ENCODE results near the gene C1RL. TPM values are rescaled to one million over a fixed set of nuclear protein-coding genes. Genes with fewer than 3 reads are reported as not detected.

The C1RL gene
- total RNA-seq, 1 donor from 2014 or later = 122 TPM

- DNase-seq (ENCODE audit: extremely low spot score in 2 of 2) = no peak
- H3K36me3 ChIP-seq = peaks cover 0 to 22% of the 10 kb centered on the region in 2 donors
- TF ChIP-seq CTCF (IDR thresholded peaks at IDR 0.05) (no peak), POLR2AphosphoS5 (IDR thresholded peaks at IDR 0.05; ENCODE audit: insufficient read depth in 1 of 2, low read depth in 1 of 2) (no peak), POLR2A (IDR thresholded peaks at IDR 0.05) (no peak)
- intact Hi-C loops (cut with DNase I) = no loop called here
- H3K9me3 ChIP-seq = no peaks in the 10 kb centered on the region
- H3K4me3 ChIP-seq = no peak overlapping the region
- H3K4me1 ChIP-seq = no peaks in the 10 kb centered on the region
- no peaks in the 10 kb centered on the region for H3K27me3 ChIP-seq
- no peak overlapping the region for H3K27ac ChIP-seq
Measured at GRCh38 chr12:7150356-7150755, 41.3 kb upstream of the C1RL start.

- H3K36me3 ChIP-seq = peaks cover 0 to 29% of the 10 kb centered on the region in 2 donors
- no peaks in the 10 kb centered on the region for H3K4me1 ChIP-seq
- no peak for DNase-seq (ENCODE audit: extremely low spot score in 2 of 2)
- no peak for TF ChIP-seq CTCF (IDR thresholded peaks at IDR 0.05)
- no peak overlapping the region for H3K4me3 ChIP-seq
- no peak overlapping the region for H3K27ac ChIP-seq
- H3K9me3 ChIP-seq = no peaks in the 10 kb centered on the region
- no peaks in the 10 kb centered on the region for H3K27me3 ChIP-seq
- intact Hi-C loops (cut with DNase I) = no loop called here
Measured at GRCh38 chr12:7146906-7147305, 37.9 kb upstream of the C1RL start.

GRCh38 chr12:7146228-7146627 lies 37.2 kb upstream of the C1RL start:
- H3K4me3 ChIP-seq = no peak overlapping the region
- TF ChIP-seq POLR2A (IDR thresholded peaks at IDR 0.05) (no peak), CTCF (IDR thresholded peaks at IDR 0.05) (no peak), POLR2AphosphoS5 (IDR thresholded peaks at IDR 0.05; ENCODE audit: insufficient read depth in 1 of 2, low read depth in 1 of 2) (no peak)
- no peaks in the 10 kb centered on the region for H3K4me1 ChIP-seq
- no peaks in the 10 kb centered on the region for H3K9me3 ChIP-seq
- H3K27ac ChIP-seq = no peak overlapping the region
- H3K27me3 ChIP-seq = no peaks in the 10 kb centered on the region
- no peak for DNase-seq (ENCODE audit: extremely low spot score in 2 of 2)
- intact Hi-C loops (cut with DNase I) = no loop called here
- H3K36me3 ChIP-seq = peaks cover 0 to 29% of the 10 kb centered on the region in 2 donors

DNA sequence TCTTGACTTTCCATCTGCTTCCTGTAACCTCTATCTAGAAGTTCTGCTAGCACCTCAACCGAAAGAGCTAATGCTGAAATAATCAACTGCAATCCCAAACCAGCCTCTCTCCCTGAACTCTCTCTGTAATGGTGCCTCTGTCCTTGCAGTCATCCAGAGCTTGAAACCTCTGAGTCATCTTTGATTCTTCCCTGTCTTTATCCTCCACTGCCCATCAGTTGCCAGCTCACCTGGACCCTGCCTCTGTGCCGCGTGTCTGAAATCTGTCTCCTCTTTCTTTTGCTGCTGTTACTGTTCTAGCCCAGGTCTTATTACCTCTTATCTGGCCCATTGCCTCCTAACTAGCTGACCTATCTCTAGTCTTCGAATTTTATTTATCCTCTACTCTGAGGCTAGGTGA lies 36.7 kb upstream of the C1RL start:
- H3K36me3 ChIP-seq = peaks cover 0 to 24% of the 10 kb centered on the region in 2 donors
- H3K4me3 ChIP-seq = no peak overlapping the region
- H3K27ac ChIP-seq = no peak overlapping the region
- TF ChIP-seq POLR2A (IDR thresholded peaks at IDR 0.05) (no peak), CTCF (IDR thresholded peaks at IDR 0.05) (no peak), POLR2AphosphoS5 (IDR thresholded peaks at IDR 0.05; ENCODE audit: insufficient read depth in 1 of 2, low read depth in 1 of 2) (no peak)
- H3K9me3 ChIP-seq = no peaks in the 10 kb centered on the region
- no peak for DNase-seq (ENCODE audit: extremely low spot score in 2 of 2)
- H3K27me3 ChIP-seq = no peaks in the 10 kb centered on the region
- H3K4me1 ChIP-seq = no peaks in the 10 kb centered on the region
- intact Hi-C loops (cut with DNase I) = no loop called here

- no peak overlapping the region for H3K27ac ChIP-seq
- intact Hi-C loops (cut with DNase I) = no loop called here
- TF ChIP-seq POLR2A (IDR thresholded peaks at IDR 0.05) = no peak
- peak in 2 of 3 experiments; percentile 7 to 37 for TF ChIP-seq CTCF (IDR thresholded peaks at IDR 0.05)
- no peak for TF ChIP-seq POLR2AphosphoS5 (IDR thresholded peaks at IDR 0.05; ENCODE audit: insufficient read depth in 1 of 2, low read depth in 1 of 2)
Measured at GRCh38 chr12:7144414-7145120, 35.6 kb upstream of the C1RL start.

More at GRCh38 chr12:7144414-7145120, 35.6 kb upstream of the C1RL start:
- Histone ChIP-seq H3K4me1 (no peaks in the 10 kb centered on the region), H3K27me3 (no peaks in the 10 kb centered on the region), H3K4me3 (no peak overlapping the region), H3K36me3 (peaks cover 0 to 16% of the 10 kb centered on the region in 2 donors), H3K9me3 (no peaks in the 10 kb centered on the region)
- DNase-seq (ENCODE audit: extremely low spot score in 2 of 2) = no peak

Measured in vagina (tissue), 2 donors.